HepG2 (cell line): Measurements from ENCODE around the gene DUSP12.

Experiments used
- BCL6 ChIP-seq: IDR thresholded peaks from 2 replicates; pipeline ENCODE4 v1.6.1; 2016; ENCODE audit warnings: missing genetic modification reagents, missing compliant biosample characterization
- EZH2 ChIP-seq: conservative IDR thresholded peaks from 2 replicates; pipeline ENCODE4 v1.6.1; 2012; ENCODE audit warnings: mild to moderate bottlenecking, low read depth, low read length, moderate library complexity
- IRX3 ChIP-seq: sonication (generic); formaldehyde crosslinking; IDR thresholded peaks from 2 replicates; pipeline ENCODE4 v1.8.1; 2023; ENCODE audit warnings: mild to moderate bottlenecking, low read depth, missing genetic modification reagents, borderline replicate concordance
- MXD4 ChIP-seq: IDR thresholded peaks from 2 replicates; pipeline ENCODE4 v1.6.1; 2016; ENCODE audit warnings: mild to moderate bottlenecking, missing biosample characterization, missing genetic modification reagents
- NFIC ChIP-seq: IDR thresholded peaks from 2 replicates; pipeline ENCODE4 v1.6.1; 2012; ENCODE audit warnings: mild to moderate bottlenecking, low read length, inconsistent platforms
- NFYC ChIP-seq: IDR thresholded peaks from 2 replicates; pipeline ENCODE4 v1.6.1; 2016; ENCODE audit warnings: missing genetic modification reagents, missing compliant biosample characterization
- POLR2A ChIP-seq, 2 experiments: IDR thresholded peaks; 2 replicates each; pipeline ENCODE4 v1.6.1; 2011; ENCODE audit warnings: low read depth in 2 of 2, low read length in 2 of 2, mild to moderate bottlenecking in 1 of 2, moderate library complexity in 1 of 2; ENCODE audit not compliant: insufficient read depth in 1 of 2
- REL ChIP-seq: sonication (generic); formaldehyde crosslinking; conservative IDR thresholded peaks from 2 replicates; pipeline ENCODE4 v1.8.0; 2022; ENCODE audit warnings: mild to moderate bottlenecking, missing genetic modification reagents, moderate library complexity
- SP5 ChIP-seq: IDR thresholded peaks from 2 replicates; pipeline ENCODE4 v1.6.1; 2016; ENCODE audit warnings: low read depth, borderline replicate concordance
- ZFP90 ChIP-seq: sonication (generic); formaldehyde crosslinking; IDR thresholded peaks from 2 replicates; pipeline ENCODE4 v1.8.0; 2022; ENCODE audit warnings: missing genetic modification reagents, mild to moderate bottlenecking, inconsistent platforms, borderline replicate concordance
- ZNF251 ChIP-seq: sonication (generic); formaldehyde crosslinking; IDR thresholded peaks from 2 replicates; pipeline ENCODE4 v1.9.0; 2021; ENCODE audit warnings: mild to moderate bottlenecking, missing genetic modification reagents
- TF ChIP-seq, protein P1 (sequence below): sonication (generic); formaldehyde crosslinking; IDR thresholded peaks from 2 replicates; pipeline ENCODE4 v1.5.1; 2020; ENCODE audit warnings: mild to moderate bottlenecking, missing genetic modification reagents, borderline replicate concordance
- TF ChIP-seq, protein P2 (sequence below): sonication (generic); formaldehyde crosslinking; IDR thresholded peaks from 2 replicates; pipeline ENCODE4 v1.5.0; 2020; ENCODE audit warnings: mild to moderate bottlenecking, missing genetic modification reagents, moderate library complexity
- TF ChIP-seq, protein P3 (sequence below): sonication (generic); formaldehyde crosslinking; IDR thresholded peaks from 2 replicates; pipeline ENCODE4 v1.4.0; 2020; ENCODE audit warnings: mild to moderate bottlenecking, low read depth, missing genetic modification reagents

DNA sequence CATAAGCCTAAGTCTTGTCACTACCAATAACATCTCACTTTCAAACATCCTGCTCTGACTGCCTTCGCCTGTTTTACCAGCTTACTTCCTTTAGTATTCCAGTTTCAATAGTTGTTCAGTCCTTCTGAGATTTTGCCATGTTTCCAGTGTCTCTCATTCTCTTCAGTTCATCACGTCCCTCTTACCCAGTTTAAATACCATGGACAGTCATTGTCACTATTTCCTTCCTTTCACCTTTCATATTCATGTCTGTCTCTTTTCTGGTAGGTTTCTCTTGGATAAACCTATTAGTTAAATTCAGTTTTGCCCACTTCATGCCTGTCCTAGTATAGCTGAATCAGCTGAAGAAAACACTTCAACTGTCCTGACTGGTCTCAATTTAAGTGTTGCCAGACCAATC lies 22.4 kb downstream of the DUSP12 start:
- no peak for TF ChIP-seq NFIC
- TF ChIP-seq, protein P1, sequence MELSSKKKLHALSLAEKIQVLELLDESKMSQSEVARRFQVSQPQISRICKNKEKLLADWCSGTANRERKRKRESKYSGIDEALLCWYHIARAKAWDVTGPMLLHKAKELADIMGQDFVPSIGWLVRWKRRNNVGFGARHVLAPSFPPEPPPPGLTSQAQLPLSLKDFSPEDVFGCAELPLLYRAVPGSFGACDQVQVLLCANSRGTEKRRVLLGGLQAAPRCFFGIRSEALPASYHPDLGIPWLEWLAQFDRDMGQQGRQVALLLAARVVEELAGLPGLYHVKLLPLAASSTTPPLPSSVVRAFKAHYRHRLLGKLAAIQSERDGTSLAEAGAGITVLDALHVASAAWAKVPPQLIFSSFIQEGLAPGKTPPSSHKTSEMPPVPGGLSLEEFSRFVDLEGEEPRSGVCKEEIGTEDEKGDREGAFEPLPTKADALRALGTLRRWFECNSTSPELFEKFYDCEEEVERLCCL (CRISPR knock-in tag), result no peak
- TF ChIP-seq MXD4 (CRISPR knock-in tag), result no peak
- TF ChIP-seq REL (CRISPR knock-in tag), result no peak
- TF ChIP-seq SP5, result no peak
- no peak for TF ChIP-seq ZNF251 (CRISPR knock-in tag)
- TF ChIP-seq, protein P2, sequence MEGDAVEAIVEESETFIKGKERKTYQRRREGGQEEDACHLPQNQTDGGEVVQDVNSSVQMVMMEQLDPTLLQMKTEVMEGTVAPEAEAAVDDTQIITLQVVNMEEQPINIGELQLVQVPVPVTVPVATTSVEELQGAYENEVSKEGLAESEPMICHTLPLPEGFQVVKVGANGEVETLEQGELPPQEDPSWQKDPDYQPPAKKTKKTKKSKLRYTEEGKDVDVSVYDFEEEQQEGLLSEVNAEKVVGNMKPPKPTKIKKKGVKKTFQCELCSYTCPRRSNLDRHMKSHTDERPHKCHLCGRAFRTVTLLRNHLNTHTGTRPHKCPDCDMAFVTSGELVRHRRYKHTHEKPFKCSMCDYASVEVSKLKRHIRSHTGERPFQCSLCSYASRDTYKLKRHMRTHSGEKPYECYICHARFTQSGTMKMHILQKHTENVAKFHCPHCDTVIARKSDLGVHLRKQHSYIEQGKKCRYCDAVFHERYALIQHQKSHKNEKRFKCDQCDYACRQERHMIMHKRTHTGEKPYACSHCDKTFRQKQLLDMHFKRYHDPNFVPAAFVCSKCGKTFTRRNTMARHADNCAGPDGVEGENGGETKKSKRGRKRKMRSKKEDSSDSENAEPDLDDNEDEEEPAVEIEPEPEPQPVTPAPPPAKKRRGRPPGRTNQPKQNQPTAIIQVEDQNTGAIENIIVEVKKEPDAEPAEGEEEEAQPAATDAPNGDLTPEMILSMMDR (CRISPR knock-in tag), result no peak
- no peak for TF ChIP-seq POLR2A (IDR thresholded peaks at IDR 0.05; ENCODE audit: insufficient read depth in 1 of 2, low read depth in 2 of 2, low read length in 2 of 2)
- TF ChIP-seq EZH2, result no peak
- TF ChIP-seq NFYC (CRISPR knock-in tag), result no peak
- TF ChIP-seq BCL6, result no peak
- no peak for TF ChIP-seq IRX3 (CRISPR knock-in tag)
- no peak for TF ChIP-seq ZFP90 (CRISPR knock-in tag)
- TF ChIP-seq, protein P3, sequence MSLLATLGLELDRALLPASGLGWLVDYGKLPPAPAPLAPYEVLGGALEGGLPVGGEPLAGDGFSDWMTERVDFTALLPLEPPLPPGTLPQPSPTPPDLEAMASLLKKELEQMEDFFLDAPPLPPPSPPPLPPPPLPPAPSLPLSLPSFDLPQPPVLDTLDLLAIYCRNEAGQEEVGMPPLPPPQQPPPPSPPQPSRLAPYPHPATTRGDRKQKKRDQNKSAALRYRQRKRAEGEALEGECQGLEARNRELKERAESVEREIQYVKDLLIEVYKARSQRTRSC, result no peak
